GM23338 (cell line): ENCODE data around the gene KIAA1328. TPM values are rescaled to one million over a fixed set of nuclear protein-coding genes. Genes with fewer than 3 reads are reported as not detected.

Experiments used
- ATAC-seq: fragments of 200-7000 bp; cut with Tn5 transposase; 3 replicates; pipeline ENCODE4 v1.9.1; 2020
- DNase-seq: peaks from one replicate; pipeline ENCODE4 v3.0.0-alpha.2; 2015; ENCODE audit warnings: low spot score
- H2AFZ ChIP-seq: fragments of 200-600 bp; sonication (generic); 2 replicates; pipeline ENCODE4 v1.8.0; 2016; ENCODE audit warnings: antibody characterized with exemption, mild to moderate bottlenecking, moderate library complexity
- H3F3A ChIP-seq: fragments of 200-600 bp; sonication (generic); replicated peaks from 2 replicates; pipeline ENCODE4 v1.8.0; 2017; ENCODE audit warnings: antibody characterized with exemption, mixed run types, low read depth
- H3K27ac ChIP-seq: fragments of 200-600 bp; sonication (generic); 2 replicates; pipeline ENCODE4 v1.6.1; 2016; ENCODE audit warnings: low read depth
- H3K27me3 ChIP-seq: fragments of 200-600 bp; sonication (generic); 2 replicates; pipeline ENCODE4 v1.8.0; 2016; ENCODE audit warnings: mild to moderate bottlenecking, mixed run types, moderate library complexity; ENCODE audit not compliant: insufficient read depth
- H3K36me3 ChIP-seq: fragments of 200-600 bp; sonication (generic); 2 replicates; pipeline ENCODE4 v1.8.0; 2016; ENCODE audit warnings: mild to moderate bottlenecking; ENCODE audit not compliant: insufficient read depth
- H3K4me1 ChIP-seq: fragments of 200-600 bp; sonication (generic); 2 replicates; pipeline ENCODE4 v1.8.0; 2016; ENCODE audit warnings: mild to moderate bottlenecking, moderate library complexity; ENCODE audit not compliant: insufficient read depth
- H3K4me2 ChIP-seq: fragments of 200-600 bp; sonication (generic); 2 replicates; pipeline ENCODE4 v1.7.1; 2017; ENCODE audit warnings: mixed run types
- H3K4me3 ChIP-seq: fragments of 200-600 bp; sonication (generic); 2 replicates; pipeline ENCODE4 v1.6.1; 2016; ENCODE audit warnings: mixed run types
- H3K79me2 ChIP-seq: fragments of 200-600 bp; sonication (generic); replicated peaks from 2 replicates; pipeline ENCODE4 v1.8.0; 2017; ENCODE audit warnings: mild to moderate bottlenecking; ENCODE audit not compliant: insufficient read depth
- H3K9me2 ChIP-seq: fragments of 200-600 bp; sonication (generic); 2 replicates; pipeline ENCODE4 v1.8.0; 2017; ENCODE audit not compliant: insufficient read depth
- H4K20me1 ChIP-seq: fragments of 200-600 bp; sonication (generic); replicated peaks from 2 replicates; pipeline ENCODE4 v1.8.0; 2017; ENCODE audit warnings: mild to moderate bottlenecking; ENCODE audit not compliant: insufficient read depth
- H3K27ac Mint-ChIP-seq: 2 replicates; pipeline ENCODE4 v1.8.0; 2020; ENCODE audit warnings: inconsistent platforms, mild to moderate bottlenecking, moderate library complexity, mixed read lengths
- H3K27me3 Mint-ChIP-seq: 3 replicates; pipeline ENCODE4 v1.8.0; 2022; ENCODE audit warnings: low read depth, mild to moderate bottlenecking, moderate library complexity, mixed read lengths, inconsistent platforms; ENCODE audit not compliant: insufficient read depth, poor library complexity
- H3K36me3 Mint-ChIP-seq: 3 replicates; pipeline ENCODE4 v1.8.0; 2021; ENCODE audit warnings: low read depth, mild to moderate bottlenecking, inconsistent platforms, moderate library complexity, mixed read lengths
- H3K4me1 Mint-ChIP-seq: 3 replicates; pipeline ENCODE4 v1.8.0; 2020; ENCODE audit warnings: mild to moderate bottlenecking, inconsistent platforms, mixed read lengths
- H3K4me3 Mint-ChIP-seq: 3 replicates; pipeline ENCODE4 v1.8.0; 2021; ENCODE audit warnings: moderate library complexity, mild to moderate bottlenecking, inconsistent platforms, mixed read lengths
- H3K9me3 Mint-ChIP-seq: 3 replicates; pipeline ENCODE4 v1.8.0; 2020; ENCODE audit warnings: moderate library complexity, mild to moderate bottlenecking, inconsistent platforms, mixed read lengths
- CREB1 ChIP-seq: fragments of 250-450 bp; sonication (Bioruptor Pico); IDR thresholded peaks from 2 replicates; pipeline ENCODE4 v1.5.0; 2020; ENCODE audit warnings: low read depth, mild to moderate bottlenecking, moderate library complexity
- CTCF ChIP-seq, 2 experiments: fragments of 200-600 bp in 1 of 2; sonication (generic) in 1 of 2; conservative IDR thresholded peaks; 2 replicates each; pipeline versions ENCODE4 v1.5.1 to v1.6.1; 2016 to 2017; ENCODE audit warnings: antibody characterized with exemption in 2 of 2, low read depth in 2 of 2, mild to moderate bottlenecking in 2 of 2, moderate library complexity in 1 of 2
- ETS1 ChIP-seq: IDR thresholded peaks from 2 replicates; pipeline ENCODE4 v1.6.1; 2016; ENCODE audit warnings: antibody characterized with exemption
- EZH2 ChIP-seq: fragments of 200-600 bp; sonication (generic); IDR thresholded peaks from one replicate; pipeline ENCODE4 v1.8.0; 2017; ENCODE audit warnings: antibody characterized with exemption, mild to moderate bottlenecking, low read depth; ENCODE audit not compliant: unreplicated experiment
- EZH2phosphoT487 ChIP-seq: fragments of 200-600 bp; sonication (generic); IDR thresholded peaks from one replicate; pipeline ENCODE4 v1.8.1; 2018; ENCODE audit warnings: antibody characterized with exemption; ENCODE audit not compliant: unreplicated experiment
- JUNB ChIP-seq: IDR thresholded peaks from one replicate; pipeline ENCODE4 v1.6.1; 2016; ENCODE audit warnings: antibody characterized with exemption; ENCODE audit not compliant: unreplicated experiment
- REST ChIP-seq: IDR thresholded peaks from one replicate; pipeline ENCODE4 v1.6.1; 2018; ENCODE audit warnings: antibody characterized with exemption; ENCODE audit not compliant: unreplicated experiment
- ZNF114 ChIP-seq: fragments of 250-450 bp; sonication (Bioruptor Pico); IDR thresholded peaks from 2 replicates; pipeline ENCODE4 v1.5.0; 2020; ENCODE audit warnings: mild to moderate bottlenecking, moderate library complexity
- ZNF331 ChIP-seq: fragments of 250-450 bp; sonication (Bioruptor Pico); IDR thresholded peaks from 2 replicates; pipeline ENCODE4 v1.5.0; 2020; ENCODE audit warnings: low read depth, mild to moderate bottlenecking, moderate library complexity
- polyA plus RNA-seq: library from polyadenylated mRNA; unstranded; fragments of >200 nt; fragmentation: Nextera tagmentation; extraction: Ambion mirVana; gene quantifications from 2 replicates; pipeline ENCODE4 v1.2.1, GENCODE V29; 2016
- total RNA-seq: library from RNA; depleted of rRNA; stranded (reverse); fragments of >200 nt; shearing (Covaris generic); gene quantifications from 2 replicates; pipeline ENCODE4 v1.2.3, GENCODE V29; 2014

The KIAA1328 gene
- total and polyA plus RNA-seq, 2 experiments from 2014 or later: 5.2 to 8.4 TPM

GRCh38 chr18:37222354-37222998 lies 393.5 kb downstream of the KIAA1328 start (continued):
- no peak for TF ChIP-seq EZH2phosphoT487
- TF ChIP-seq REST: no peak
- no peak for TF ChIP-seq CREB1
- no peak for TF ChIP-seq ZNF331 (CRISPR knock-in tag)
- no peak for TF ChIP-seq JUNB
- no peak for TF ChIP-seq CTCF (conservative IDR thresholded peaks at IDR 0.05; ENCODE audit: low read depth in 2 of 2)
- no peak for TF ChIP-seq EZH2
- no peak for TF ChIP-seq ZNF114 (CRISPR knock-in tag)

GRCh38 chr18:37222999-37223378 lies 394.1 kb downstream of the KIAA1328 start:
- no peak overlapping the region for H2AFZ ChIP-seq
- DNase-seq (no peak), ATAC-seq (no peak)
- Mint-ChIP-seq H3K4me3 (no peak overlapping the region), H3K9me3 (peaks cover 15% of the 10 kb centered on the region), H3K36me3 (no peaks in the 10 kb centered on the region), H3K4me1 (peaks cover 25% of the 10 kb centered on the region; the same call in 2 of the 3 replicates), H3K27ac (no peak overlapping the region), H3K27me3 (peaks cover 25% of the 10 kb centered on the region)
- H4K20me1 ChIP-seq: no peaks in the 10 kb centered on the region; the same call in 1 of the 2 replicates
- no peaks in the 10 kb centered on the region for H3F3A ChIP-seq
- no peak overlapping the region for H3K4me3 ChIP-seq
- no peak overlapping the region for H3K4me2 ChIP-seq
- H3K79me2 ChIP-seq: no peaks in the 10 kb centered on the region
- peaks cover 8% of the 10 kb centered on the region for H3K4me1 ChIP-seq
- no peak overlapping the region for H3K27ac ChIP-seq
- H3K36me3 ChIP-seq: peaks cover 3% of the 10 kb centered on the region; the same call in 1 of the 2 replicates
- H3K27me3 ChIP-seq: peaks cover 60% of the 10 kb centered on the region
- H3K9me2 ChIP-seq: no peaks in the 10 kb centered on the region
- TF ChIP-seq CTCF (conservative IDR thresholded peaks at IDR 0.05; ENCODE audit: low read depth in 2 of 2) (no peak), EZH2phosphoT487 (no peak), ETS1 (no peak)
